NCI-H748 treated with DMSO at 0.1 percent for 48 hours (cell line): ENCODE data around the gene TAMALIN.

ENCODE experiments used
- DNase-seq: peaks from one replicate; lab custom pipeline; 2025; lab: John Stamatoyannopoulos, UW

Gene TAMALIN

DNA sequence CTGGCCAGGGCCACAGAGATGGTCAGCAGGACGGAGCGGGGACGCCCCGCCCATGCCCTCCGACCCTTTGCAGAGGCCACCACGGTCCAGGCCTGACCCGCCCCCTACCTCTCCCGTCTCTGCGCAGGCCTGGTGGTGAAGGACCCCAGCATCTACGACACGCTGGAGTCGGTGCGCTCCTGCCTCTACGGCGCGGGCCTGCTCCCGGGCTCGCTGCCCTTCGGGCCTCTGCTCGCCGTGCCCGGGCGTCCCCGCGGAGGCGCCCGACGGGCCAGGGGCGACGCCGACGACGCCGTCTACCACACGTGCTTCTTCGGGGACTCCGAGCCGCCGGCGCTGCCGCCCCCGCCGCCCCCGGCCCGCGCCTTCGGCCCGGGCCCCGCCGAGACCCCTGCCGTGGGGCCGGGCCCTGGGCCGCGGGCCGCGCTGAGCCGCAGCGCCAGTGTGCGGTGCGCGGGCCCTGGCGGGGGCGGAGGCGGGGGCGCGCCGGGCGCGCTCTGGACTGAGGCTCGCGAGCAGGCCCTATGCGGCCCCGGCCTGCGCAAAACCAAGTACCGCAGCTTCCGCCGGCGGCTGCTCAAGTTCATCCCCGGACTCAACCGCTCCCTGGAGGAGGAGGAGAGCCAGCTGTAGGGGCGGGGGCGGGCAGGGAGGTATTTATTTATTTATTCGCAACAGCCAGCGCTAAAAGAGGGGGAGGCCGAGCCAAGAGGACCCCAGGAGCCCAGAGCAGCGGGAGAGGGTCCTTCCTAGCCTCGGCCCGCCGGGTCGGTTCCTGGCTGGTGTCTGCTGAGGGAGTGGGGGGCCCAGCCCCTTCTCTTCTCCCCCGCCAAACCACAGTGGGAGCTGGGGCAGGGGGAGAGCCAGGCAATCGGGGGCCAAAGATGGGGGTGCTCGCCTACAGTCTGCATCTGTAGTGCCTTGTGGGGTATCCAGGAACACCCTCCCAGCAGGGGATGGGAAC lies 8.1 kb downstream of the TAMALIN start:
- no peak for DNase-seq

DNA sequence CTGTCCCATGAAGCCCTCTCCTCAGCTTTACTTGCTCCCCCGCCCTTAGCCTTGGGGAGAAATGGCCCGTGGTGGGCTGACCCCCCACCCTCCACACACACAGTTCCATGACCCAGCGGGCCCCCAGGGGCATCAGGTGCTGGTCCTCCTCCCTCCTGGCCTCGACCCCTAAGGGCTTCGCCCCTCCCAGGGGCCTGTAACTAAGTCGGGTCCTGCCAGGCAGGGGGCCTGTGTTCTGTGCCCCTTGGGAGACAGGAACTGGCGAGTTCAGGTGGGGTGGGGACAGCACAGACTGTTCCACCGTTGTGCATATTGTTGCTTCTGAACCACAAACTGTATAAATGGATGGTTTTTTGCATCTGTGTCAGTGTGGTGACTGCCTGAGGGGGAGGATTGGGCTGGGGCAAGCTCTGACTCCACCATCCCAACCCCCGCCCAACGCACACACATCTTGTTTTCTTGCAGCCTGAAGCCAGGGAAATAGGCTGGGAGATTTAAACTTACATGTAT lies 8.8 kb downstream of the TAMALIN start:
- DNase-seq: no peak

- DNase-seq: no peak
Measured at GRCh38 chr12:52018433-52019112, 11.8 kb downstream of the TAMALIN start.

DNA sequence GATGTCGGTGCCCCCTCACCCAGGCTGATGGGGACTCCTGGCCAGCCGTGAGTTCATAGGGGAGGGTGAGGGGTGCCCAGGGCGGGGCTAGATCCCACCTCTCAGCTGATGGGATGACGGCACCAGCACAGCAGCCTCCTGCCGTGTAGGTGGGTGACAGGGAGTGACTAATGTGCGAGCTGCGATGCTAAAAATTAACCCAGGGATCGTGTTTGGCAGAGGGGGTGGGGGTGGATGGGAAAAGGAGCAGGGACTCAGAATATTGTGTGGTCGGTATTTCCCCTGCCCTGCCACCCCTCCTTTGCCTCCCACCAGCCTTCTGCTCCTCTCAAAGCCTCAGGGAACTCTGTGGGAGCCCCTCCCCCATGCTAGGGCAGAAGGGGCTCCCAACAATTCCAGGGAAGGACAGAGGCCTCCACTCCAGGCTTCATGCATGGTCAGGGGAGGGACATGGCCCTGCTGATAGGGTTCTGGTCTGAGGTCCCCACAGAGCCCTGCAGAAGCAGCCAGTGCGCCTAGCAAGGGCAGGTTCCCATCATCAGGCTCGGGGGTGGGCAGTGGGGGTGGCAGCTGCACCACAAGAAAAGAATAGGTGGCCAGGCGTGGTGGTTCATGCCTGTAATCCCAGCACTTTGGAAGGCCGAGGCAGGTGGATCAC lies 12.5 kb downstream of the TAMALIN start:
- no peak for DNase-seq

- no peak for DNase-seq
Measured at GRCh38 chr12:52020539-52021336, 14.0 kb downstream of the TAMALIN start.

GRCh38 chr12:52022841-52023181 lies 16.1 kb downstream of the TAMALIN start:
- no peak for DNase-seq

DNA sequence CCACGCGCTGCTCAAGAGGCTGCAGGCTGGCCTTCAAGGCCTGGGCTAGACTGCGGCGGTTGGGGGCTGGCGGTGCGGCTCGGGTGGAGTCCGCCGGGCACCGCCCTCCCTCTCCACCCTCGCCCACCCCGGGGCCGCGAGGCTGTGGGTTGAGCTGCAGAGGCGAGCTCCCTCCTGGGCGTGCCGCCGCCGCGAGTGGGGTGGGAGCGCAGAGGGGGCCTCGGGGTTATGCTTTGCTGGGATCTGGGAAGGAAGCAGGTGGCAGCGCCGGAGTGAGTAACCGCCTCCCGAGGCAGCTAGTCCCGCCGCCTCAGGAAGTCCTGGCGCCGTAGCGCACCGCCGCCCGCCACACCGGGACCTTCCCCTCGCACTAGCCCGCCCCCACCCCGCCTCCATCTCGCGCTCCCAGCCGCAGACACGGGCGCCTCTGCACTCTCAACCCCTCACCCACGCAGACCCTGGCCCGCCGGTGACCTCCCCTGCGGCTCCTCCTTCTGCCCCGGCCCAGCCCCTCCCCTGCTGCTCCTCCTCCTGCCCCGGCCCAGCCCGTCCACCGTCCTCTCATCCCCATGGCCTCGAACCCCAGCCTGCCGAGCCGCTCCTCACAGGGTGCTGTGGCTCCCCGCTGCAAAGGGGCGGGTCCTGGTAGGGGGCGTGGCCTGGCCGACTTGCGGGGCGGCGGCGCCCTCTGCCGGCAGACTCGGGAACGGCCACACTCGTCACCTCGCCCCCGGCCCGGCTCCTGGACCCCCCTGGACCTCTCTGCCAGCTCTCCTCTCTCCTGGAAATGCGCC lies 16.6 kb downstream of the TAMALIN start:
- DNase-seq: peak; percentile 22

DNA sequence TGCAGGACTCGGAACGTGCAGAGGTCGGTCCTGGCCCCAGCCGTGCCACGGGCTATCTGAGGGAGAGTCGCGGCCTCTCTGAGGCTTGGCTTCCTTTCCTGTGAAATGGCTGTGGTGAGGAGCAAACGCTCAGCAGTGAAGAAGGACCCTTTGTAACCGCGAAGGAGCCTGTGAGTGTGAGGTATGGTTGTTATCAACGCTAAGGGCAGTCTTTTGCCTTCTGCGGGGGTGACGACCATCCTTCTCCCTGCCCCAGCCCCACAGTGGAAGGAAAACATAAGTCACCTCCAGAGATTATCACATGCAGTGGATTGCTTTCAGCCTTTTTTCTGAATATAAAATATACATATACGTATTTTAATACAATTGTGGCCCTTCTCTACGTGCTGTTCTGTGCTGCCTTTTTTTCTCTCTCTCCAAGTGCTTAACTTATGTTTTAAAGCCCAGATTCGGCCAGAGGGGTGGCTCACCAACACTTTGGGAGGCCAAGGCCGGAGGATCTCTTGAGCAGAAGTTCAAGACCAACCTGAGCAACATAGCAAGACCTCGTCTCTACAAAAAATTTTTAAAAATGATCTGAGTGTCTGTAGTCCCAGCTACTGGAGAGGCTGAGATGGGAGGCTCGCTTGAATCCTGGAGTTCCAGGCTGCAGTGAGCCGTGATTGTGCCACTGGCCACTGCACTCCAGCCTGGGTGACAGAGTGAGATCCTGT lies 17.4 kb downstream of the TAMALIN start:
- no peak for DNase-seq

DNA sequence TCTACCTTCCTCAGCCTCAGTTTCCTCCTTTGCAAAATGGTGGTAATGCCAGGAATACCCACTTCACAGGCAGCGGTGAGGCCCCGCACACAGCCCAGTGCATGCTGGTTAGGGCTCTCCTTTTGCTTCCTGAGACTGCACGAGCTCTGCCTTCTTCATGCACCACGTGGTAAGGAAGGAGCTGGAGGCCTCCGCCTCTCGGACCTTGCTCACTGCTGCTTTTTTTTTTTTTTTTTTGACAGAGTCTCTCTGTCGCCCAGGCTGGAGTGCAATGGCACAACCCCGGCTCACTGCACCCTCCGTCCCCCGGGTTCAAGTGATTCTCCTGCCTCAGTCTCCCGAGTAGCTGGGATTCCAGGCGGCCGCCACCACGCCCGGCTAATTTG lies 18.1 kb downstream of the TAMALIN start:
- DNase-seq: no peak

GRCh38 chr12:52026263-52026662 lies 19.5 kb downstream of the TAMALIN start:
- DNase-seq: no peak

GRCh38 chr12:52027085-52027843 lies 20.5 kb downstream of the TAMALIN start:
- no peak for DNase-seq

- DNase-seq: peak; percentile 43
Measured at GRCh38 chr12:52029685-52030084, 22.9 kb downstream of the TAMALIN start.

DNA sequence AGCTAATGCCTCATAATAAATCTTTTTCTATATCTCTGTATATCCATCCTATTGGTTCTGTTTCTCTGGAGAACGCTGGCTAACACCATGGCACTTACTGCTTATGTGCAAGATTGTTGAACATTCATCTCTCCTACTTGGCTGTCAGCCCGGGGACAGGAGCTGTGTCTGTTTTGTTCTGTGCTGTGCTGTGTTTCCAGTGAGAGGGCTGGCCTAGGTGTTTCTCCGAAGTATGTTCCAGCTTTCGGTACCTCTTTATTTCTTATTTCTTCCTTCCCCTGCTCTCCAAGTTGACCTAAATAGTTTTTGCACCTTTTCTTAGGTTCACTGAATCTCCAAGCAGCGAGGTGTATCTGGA lies 25.7 kb downstream of the TAMALIN start:
- no peak for DNase-seq

DNA sequence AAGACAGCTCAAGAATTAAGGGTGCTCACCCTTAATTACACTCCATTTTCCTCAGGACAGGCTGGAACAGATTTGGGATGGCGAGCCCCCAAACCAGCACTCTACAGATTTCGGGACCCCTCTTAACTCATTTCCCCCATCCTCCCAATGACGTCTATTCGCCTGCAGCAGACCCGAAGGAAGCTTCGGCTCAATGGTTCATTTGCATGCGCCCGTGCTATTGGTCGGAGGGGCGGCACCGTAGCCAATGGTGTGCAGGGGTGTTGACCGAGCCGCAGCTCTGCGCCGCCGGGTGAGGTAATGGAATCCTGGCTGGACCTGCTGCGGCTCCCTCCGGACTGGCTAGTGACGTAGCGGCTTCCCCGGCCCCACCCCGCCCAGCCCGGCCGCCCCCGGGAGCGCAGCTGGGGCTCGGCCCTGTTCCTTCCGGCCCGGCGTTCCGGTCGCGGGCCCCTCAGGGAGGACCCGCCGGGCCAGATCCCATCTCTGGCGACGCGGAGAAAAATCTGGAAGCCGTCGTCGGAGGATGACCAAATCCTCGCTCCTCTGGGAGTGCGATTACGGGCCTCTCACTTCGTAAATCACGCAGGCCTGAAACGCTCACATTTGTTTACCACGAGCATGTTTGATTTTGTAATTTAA lies 26.2 kb downstream of the TAMALIN start:
- DNase-seq: peak; percentile 81

DNA sequence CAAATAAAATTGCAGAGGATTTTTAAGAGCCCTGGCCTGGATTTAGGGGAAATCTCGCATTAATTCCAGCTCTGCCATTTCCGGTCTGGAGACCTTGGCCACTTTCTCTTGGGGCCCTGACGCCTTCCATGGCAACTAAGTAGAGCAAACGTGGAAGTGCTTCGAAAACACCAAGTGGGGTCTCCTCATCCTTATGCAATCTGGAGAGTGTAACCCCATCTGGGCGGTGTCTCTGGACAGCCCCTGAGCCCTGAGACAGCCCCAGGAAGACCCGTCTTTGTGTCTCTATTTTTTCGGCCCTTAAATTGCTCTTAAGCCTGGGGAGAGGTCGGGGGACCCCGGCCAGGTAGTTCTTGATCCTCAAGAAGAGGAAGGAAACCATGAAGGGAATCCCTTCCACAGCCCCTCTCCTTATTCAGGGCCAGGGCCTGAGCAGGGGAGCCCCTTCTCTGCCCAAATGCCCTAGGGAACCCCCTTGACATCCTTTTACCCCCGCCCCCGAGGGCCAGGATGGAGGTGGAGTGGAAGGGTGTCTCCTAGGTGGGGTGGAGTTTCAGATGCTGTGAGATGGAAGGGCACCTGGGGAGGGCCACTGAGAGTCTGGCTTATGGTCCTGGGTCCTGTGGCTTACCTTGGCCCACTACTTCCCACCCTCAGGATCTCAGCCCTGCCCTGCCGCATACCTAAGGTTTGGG lies 26.8 kb downstream of the TAMALIN start:
- DNase-seq: no peak

DNA sequence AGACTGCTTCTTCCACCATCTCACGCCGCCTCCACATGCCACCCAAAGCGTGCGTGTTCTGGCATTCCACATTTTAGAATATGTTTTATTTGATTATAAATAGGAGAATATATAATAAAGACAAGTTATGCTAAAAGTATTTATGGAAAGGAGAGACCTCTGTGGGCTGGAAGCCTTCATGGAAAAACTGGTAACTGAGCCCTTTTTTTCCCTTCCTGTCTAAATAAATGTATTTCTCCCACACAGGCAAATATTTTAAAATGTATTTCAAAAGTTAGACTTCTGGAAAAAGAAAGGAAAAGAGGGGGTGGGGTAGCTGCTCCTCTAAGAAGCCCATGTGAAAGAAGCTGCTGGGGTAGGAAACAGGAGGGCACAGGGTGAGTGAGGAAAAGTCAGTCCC lies 28.4 kb downstream of the TAMALIN start:
- DNase-seq: no peak

DNA sequence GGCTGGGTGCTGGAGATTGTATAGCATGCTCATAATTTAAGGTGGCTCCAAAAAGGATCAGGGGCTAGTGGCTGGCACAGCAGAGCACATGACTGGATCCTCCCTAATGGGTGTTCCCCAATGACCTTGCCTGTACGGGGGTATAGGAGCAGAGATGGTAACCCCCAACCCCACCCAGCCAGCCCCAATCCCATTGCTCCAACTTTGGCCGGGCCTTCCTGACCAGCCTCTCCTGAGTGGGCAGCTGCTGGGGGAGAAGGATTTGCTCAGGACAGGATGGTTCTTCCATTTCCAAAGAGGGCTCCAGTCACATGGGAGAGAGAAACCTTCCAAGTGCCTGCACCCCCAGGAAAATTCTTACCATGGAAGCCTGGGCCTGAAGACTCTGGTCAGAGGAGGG lies 29.2 kb downstream of the TAMALIN start:
- DNase-seq: no peak

DNA sequence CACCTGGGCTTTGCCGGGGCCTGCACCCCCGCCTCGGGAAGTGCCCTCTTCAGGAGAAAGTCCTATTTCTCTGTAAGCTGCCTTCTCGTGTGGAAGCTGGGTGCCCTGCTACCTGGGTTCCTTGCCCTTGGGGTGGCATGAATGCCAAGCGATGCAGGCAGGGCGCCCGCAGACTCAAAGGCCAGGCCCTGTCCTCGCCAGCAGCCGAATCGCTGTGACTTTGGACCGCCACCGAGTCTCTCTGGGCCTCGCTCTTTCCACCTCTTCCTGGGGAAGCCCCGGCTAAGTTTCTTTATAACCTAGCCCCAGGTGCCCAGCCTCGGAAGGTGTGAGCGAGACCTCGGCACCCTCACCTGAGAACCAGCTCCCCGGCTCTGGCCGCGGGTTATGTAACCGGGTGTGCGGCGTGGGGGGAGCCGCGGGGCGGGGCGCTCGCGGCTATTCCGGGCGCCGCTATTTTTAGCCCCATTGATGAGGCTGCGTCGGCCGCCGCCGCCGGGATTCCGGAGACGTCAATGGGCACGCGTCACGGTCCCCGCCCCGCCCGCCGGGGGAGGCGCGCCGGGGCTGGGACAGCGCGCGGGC lies 29.9 kb downstream of the TAMALIN start:
- DNase-seq: peak; percentile 30
